Measurements from ENCODE around the gene CYS1. TPM values are rescaled to one million over a fixed set of nuclear protein-coding genes. Genes with fewer than 3 reads are reported as not detected.

Gene CYS1
- total RNA-seq, 2 experiments from 2014 or later = 0.75 TPM; not detected in 1

GRCh38 chr2:10062931-10063365 is 17.3 kb downstream of the CYS1 start:
- no peak for ATAC-seq
- peaks cover 3% of the 10 kb centered on the region for H3K9me3 Mint-ChIP-seq (ENCODE audit: low read depth)
- no peaks in the 10 kb centered on the region for H3K36me3 Mint-ChIP-seq
- CTCF ChIA-PET = interaction anchor here (9.1 kb wide), 1 partner anchor 10 kb away, joined by 51 read pairs; no protein-coding TSS in a partner anchor
- DNase-seq = no peak
- no peak overlapping the region for H3K27ac Mint-ChIP-seq
- no peak overlapping the region for H3K4me3 Mint-ChIP-seq
- peaks cover 8% of the 10 kb centered on the region for H3K27me3 Mint-ChIP-seq
- no peaks in the 10 kb centered on the region for H3K4me1 Mint-ChIP-seq

GRCh38 chr2:10061221-10061925 is 18.8 kb downstream of the CYS1 start:
- no peak overlapping the region for H3K27ac Mint-ChIP-seq
- H3K4me1 Mint-ChIP-seq = peaks cover 4% of the 10 kb centered on the region
- H3K27me3 Mint-ChIP-seq = peaks cover 3% of the 10 kb centered on the region
- CTCF ChIA-PET = interaction anchor here (0.9 to 9.1 kb wide), 4 partner anchors 11 to 16 kb away, joined by 3 to 51 read pairs (median 5); no protein-coding TSS in a partner anchor
- ATAC-seq (no peak), DNase-seq (no peak)
- no peak overlapping the region for H3K4me3 Mint-ChIP-seq
- no peaks in the 10 kb centered on the region for H3K9me3 Mint-ChIP-seq (ENCODE audit: low read depth)
- no peaks in the 10 kb centered on the region for H3K36me3 Mint-ChIP-seq

- CTCF ChIA-PET = interaction anchor here (1.2 to 9.1 kb wide), 3 partner anchors 13 to 76 kb away, joined by 3 to 51 read pairs (median 4); no protein-coding TSS in a partner anchor
- ATAC-seq (no peak), DNase-seq (no peak)
- Mint-ChIP-seq H3K36me3 (no peaks in the 10 kb centered on the region), H3K27me3 (peaks cover 3% of the 10 kb centered on the region), H3K9me3 (ENCODE audit: low read depth) (no peaks in the 10 kb centered on the region), H3K4me1 (peaks cover 4% of the 10 kb centered on the region), H3K4me3 (no peak overlapping the region), H3K27ac (no peak overlapping the region)
These were observed 20.5 kb downstream of the CYS1 start for GRCh38 chr2:10059552-10060335.

- DNase-seq = no peak
- Mint-ChIP-seq H3K27me3 (peaks cover 3% of the 10 kb centered on the region), H3K27ac (no peak overlapping the region), H3K9me3 (ENCODE audit: low read depth) (no peaks in the 10 kb centered on the region), H3K4me1 (peaks cover 4% of the 10 kb centered on the region), H3K36me3 (no peaks in the 10 kb centered on the region), H3K4me3 (no peak overlapping the region)
- no peak for ATAC-seq
- CTCF ChIA-PET = interaction anchor here (9.1 kb wide), 1 partner anchor 14 kb away, joined by 51 read pairs; no protein-coding TSS in a partner anchor
These were observed 21.2 kb downstream of the CYS1 start for GRCh38 chr2:10059016-10059351.

- ATAC-seq (no peak), DNase-seq (no peak)
- Mint-ChIP-seq H3K27ac (no peak overlapping the region), H3K9me3 (ENCODE audit: low read depth) (no peaks in the 10 kb centered on the region), H3K27me3 (peaks cover 3% of the 10 kb centered on the region), H3K4me3 (no peak overlapping the region), H3K4me1 (peaks cover 4% of the 10 kb centered on the region), H3K36me3 (no peaks in the 10 kb centered on the region)
- CTCF ChIA-PET = interaction anchor here (0.8 to 9.1 kb wide), 5 partner anchors 9 to 243 kb away, joined by 3 to 51 read pairs (median 5); no protein-coding TSS in a partner anchor
These were observed 21.8 kb downstream of the CYS1 start for GRCh38 chr2:10058251-10059015.

GRCh38 chr2:10057231-10058107 is 22.7 kb downstream of the CYS1 start:
- peaks cover 4% of the 10 kb centered on the region for H3K4me1 Mint-ChIP-seq
- H3K36me3 Mint-ChIP-seq = no peaks in the 10 kb centered on the region
- H3K4me3 Mint-ChIP-seq = no peak overlapping the region
- no peak for DNase-seq
- no peaks in the 10 kb centered on the region for H3K27me3 Mint-ChIP-seq
- H3K27ac Mint-ChIP-seq = no peak overlapping the region
- no peak for ATAC-seq
- CTCF ChIA-PET = interaction anchor here (0.8 to 9.1 kb wide), 12 partner anchors 8 to 258 kb away, joined by 3 to 51 read pairs (median 4); no protein-coding TSS in a partner anchor
- H3K9me3 Mint-ChIP-seq (ENCODE audit: low read depth) = no peaks in the 10 kb centered on the region

- Mint-ChIP-seq H3K9me3 (ENCODE audit: low read depth) (no peaks in the 10 kb centered on the region), H3K27me3 (no peaks in the 10 kb centered on the region), H3K4me3 (no peak overlapping the region), H3K27ac (no peak overlapping the region), H3K36me3 (peaks cover 3% of the 10 kb centered on the region), H3K4me1 (peaks cover 4% of the 10 kb centered on the region)
- CTCF ChIA-PET = interaction anchor here (1.0 to 9.1 kb wide), 7 partner anchors 8 to 257 kb away, joined by 3 to 51 read pairs (median 5); no protein-coding TSS in a partner anchor
- ATAC-seq (no peak), DNase-seq (no peak)
These were observed 23.8 kb downstream of the CYS1 start for GRCh38 chr2:10056439-10056838.

GRCh38 chr2:10054976-10055375 is 25.2 kb downstream of the CYS1 start:
- DNase-seq (no peak), ATAC-seq (no peak)
- H3K9me3 Mint-ChIP-seq (ENCODE audit: low read depth) = no peaks in the 10 kb centered on the region
- CTCF ChIA-PET = interaction anchor here (0.9 kb wide), 1 partner anchor 256 kb away, joined by 4 read pairs; no protein-coding TSS in a partner anchor
- H3K4me3 Mint-ChIP-seq = no peak overlapping the region
- peaks cover 4% of the 10 kb centered on the region for H3K4me1 Mint-ChIP-seq
- no peak overlapping the region for H3K27ac Mint-ChIP-seq
- H3K36me3 Mint-ChIP-seq = peaks cover 3% of the 10 kb centered on the region
- no peaks in the 10 kb centered on the region for H3K27me3 Mint-ChIP-seq

- Mint-ChIP-seq H3K36me3 (peaks cover 3% of the 10 kb centered on the region), H3K27ac (no peak overlapping the region), H3K4me1 (peaks cover 4% of the 10 kb centered on the region), H3K9me3 (ENCODE audit: low read depth) (no peaks in the 10 kb centered on the region), H3K27me3 (no peaks in the 10 kb centered on the region), H3K4me3 (no peak overlapping the region)
- no peak for DNase-seq
- CTCF ChIA-PET = interaction anchor here (0.9 to 10.3 kb wide), 2 partner anchors 70 to 255 kb away, joined by 4 to 169 read pairs; no protein-coding TSS in a partner anchor
- no peak for ATAC-seq
These were observed 25.8 kb downstream of the CYS1 start for GRCh38 chr2:10054424-10054823.

- H3K27ac Mint-ChIP-seq = no peak overlapping the region
- H3K27me3 Mint-ChIP-seq = no peaks in the 10 kb centered on the region
- no peak overlapping the region for H3K4me3 Mint-ChIP-seq
- peaks cover 5% of the 10 kb centered on the region for H3K36me3 Mint-ChIP-seq
- no peak for ATAC-seq
- no peak for DNase-seq
- CTCF ChIA-PET = interaction anchor here (2.0 to 10.3 kb wide), 3 partner anchors 19 to 239 kb away, joined by 10 to 169 read pairs (median 14); no protein-coding TSS in a partner anchor
- peaks cover 6% of the 10 kb centered on the region for H3K4me1 Mint-ChIP-seq
- H3K9me3 Mint-ChIP-seq (ENCODE audit: low read depth) = no peaks in the 10 kb centered on the region
These were observed 26.9 kb downstream of the CYS1 start for GRCh38 chr2:10053351-10053750.

GRCh38 chr2:10052216-10052615 is 28.0 kb downstream of the CYS1 start:
- H3K4me3 Mint-ChIP-seq = no peak overlapping the region
- CTCF ChIA-PET = interaction anchor here (2.0 to 10.3 kb wide), 3 partner anchors 20 to 238 kb away, joined by 10 to 169 read pairs (median 14); no protein-coding TSS in a partner anchor
- DNase-seq (no peak), ATAC-seq (no peak)
- peaks cover 5% of the 10 kb centered on the region for H3K36me3 Mint-ChIP-seq
- peak overlapping the region; percentile 18 for H3K27ac Mint-ChIP-seq
- peaks cover 5% of the 10 kb centered on the region for H3K4me1 Mint-ChIP-seq
- no peaks in the 10 kb centered on the region for H3K27me3 Mint-ChIP-seq
- H3K9me3 Mint-ChIP-seq (ENCODE audit: low read depth) = no peaks in the 10 kb centered on the region
